Right forelimb (tissue), 1 donor: ENCODE measurements around the gene HLA-DOA.

Experiments used
- DNase-seq: peaks from one replicate; pipeline ENCODE4 v3.0.0-alpha.2; 2018

Gene HLA-DOA

GRCh38 chr6:33015798-33016197 lies 6.4 kb upstream of the HLA-DOA start:
- DNase-seq: no peak

GRCh38 chr6:33014841-33015634 lies 5.6 kb upstream of the HLA-DOA start:
- peak; percentile 61 for DNase-seq

GRCh38 chr6:33013608-33014007 lies 4.2 kb upstream of the HLA-DOA start:
- DNase-seq: no peak

- no peak for DNase-seq
These were observed 965 bp upstream of the HLA-DOA start for GRCh38 chr6:33010356-33010755.

- no peak for DNase-seq
These were observed 1.5 kb downstream of the HLA-DOA start for GRCh38 chr6:33007831-33008400.

GRCh38 chr6:33004940-33005339 lies 4.5 kb downstream of the HLA-DOA start:
- no peak for DNase-seq

GRCh38 chr6:33001685-33002084 lies 7.7 kb downstream of the HLA-DOA start:
- DNase-seq: no peak

DNA sequence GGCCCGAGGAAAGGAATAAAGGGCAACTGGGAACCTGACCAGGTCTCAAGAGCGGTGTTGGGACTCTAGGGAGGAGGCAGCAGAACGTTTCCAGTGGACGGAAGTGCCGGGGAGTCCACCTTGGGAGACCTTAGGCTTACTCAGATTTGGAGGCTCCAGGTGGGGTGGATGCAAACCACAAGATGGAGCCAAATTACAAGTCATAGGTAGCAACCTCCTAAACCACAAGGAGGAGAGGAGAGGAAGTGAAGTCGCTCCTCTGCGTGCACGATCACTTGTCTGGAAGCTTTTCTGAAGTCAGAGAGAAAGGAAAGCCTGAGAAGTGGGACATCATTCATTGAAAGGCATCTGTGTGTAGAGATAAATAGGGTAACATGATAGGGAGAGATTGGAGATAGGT lies 9.3 kb downstream of the HLA-DOA start:
- no peak for DNase-seq

- DNase-seq: no peak
These were observed 13.9 kb downstream of the HLA-DOA start for GRCh38 chr6:32995448-32995847.

DNA sequence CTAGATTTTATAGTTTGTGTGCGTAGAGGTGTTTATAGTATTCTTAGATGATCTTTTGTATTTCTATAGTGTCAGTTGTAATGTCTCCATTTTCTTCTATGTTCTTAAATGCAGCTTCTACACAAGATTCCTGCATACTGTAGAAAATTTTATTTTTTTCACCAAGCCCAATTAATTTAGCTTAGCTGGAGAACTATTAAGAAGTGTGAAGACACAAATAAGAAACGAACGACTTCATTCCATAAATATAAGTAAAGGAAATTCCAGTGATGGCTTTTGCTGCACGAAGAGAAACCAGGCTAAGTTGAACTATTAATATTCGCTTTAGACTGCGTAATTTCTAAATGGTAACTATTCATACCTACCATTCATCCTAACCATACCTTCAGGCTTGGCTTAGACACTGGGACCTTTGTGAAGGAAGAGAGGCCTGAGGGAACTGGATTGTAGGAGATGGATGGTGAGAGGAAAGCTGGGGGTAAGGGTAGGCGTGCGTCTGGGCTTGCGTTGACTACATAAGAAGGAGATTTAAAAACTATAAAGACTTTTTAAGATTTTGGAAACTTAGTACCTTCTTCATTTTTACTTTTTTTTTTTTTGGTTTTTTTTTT lies 15.9 kb downstream of the HLA-DOA start:
- DNase-seq: no peak

- no peak for DNase-seq
These were observed 17.4 kb downstream of the HLA-DOA start for GRCh38 chr6:32991972-32992371.

- no peak for DNase-seq
These were observed 20.0 kb downstream of the HLA-DOA start for GRCh38 chr6:32989368-32989767.

DNA sequence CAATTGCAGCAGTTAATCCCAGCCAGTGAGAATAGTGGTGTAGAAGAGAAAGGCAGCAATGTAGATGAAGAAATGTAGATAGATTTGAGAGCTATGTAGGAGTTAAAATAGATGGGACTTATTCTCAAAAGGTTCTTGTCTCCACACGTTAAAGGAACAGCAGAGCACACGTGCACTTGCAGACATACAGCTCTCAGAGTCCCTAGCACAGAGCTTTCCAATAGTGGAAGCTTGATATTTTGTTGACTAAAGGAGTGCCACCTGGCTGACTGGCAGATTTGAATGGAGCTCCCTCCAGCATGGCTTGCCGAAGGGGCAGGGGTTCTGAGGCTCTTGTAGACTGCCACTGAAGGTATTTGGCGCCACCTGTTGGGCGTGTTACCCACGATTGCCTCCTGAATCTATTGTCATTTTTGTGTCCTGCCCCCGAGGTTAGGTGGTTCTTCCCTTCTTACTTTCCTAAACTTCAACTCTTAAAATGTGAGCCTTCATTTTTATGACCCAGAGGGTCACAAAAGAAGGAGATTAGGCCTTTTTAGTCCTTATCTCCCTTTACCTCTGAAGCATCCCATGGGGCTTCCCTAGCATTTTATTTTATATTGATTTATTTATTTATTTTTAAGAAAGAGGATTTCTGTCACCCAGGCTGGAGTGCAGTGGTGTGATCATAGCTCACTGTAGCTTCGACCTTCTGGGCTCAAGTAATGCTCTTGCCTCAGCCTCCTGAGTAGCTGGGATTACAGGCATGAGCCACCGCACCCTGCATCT lies 24.6 kb downstream of the HLA-DOA start:
- peak; percentile 86 for DNase-seq

DNA sequence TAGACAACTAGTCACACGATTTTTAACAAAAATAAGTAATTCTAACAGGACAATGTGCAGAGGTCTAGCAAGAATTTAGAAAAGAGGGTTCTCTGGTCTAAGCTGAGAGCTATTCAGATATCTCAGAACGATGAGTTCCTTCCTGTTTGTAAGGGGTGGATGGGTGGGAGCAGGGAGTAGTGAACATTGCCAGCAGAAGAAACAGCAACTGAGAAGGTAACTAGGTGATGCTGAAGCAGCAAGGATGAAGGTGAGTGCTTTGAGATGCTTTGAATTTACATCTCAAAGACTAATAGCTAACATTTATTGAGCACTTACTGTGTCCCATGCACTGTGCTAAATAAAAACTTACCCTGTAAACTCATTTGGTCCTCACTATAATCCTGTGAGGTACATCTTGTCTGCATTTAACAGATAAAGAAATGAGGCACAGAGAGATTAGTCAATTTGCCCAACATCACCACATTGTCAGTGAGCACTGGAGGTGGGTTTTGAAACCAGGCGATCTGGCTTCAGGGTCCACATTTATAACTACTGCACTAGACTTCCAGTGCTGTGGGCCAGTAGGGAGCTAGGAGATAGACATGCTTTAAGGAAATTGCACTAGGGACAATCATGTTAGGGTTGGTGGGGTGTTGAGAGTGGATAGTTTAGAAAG lies 25.3 kb downstream of the HLA-DOA start:
- no peak for DNase-seq

- DNase-seq: no peak
These were observed 25.9 kb downstream of the HLA-DOA start for GRCh38 chr6:32983493-32983848.

DNA sequence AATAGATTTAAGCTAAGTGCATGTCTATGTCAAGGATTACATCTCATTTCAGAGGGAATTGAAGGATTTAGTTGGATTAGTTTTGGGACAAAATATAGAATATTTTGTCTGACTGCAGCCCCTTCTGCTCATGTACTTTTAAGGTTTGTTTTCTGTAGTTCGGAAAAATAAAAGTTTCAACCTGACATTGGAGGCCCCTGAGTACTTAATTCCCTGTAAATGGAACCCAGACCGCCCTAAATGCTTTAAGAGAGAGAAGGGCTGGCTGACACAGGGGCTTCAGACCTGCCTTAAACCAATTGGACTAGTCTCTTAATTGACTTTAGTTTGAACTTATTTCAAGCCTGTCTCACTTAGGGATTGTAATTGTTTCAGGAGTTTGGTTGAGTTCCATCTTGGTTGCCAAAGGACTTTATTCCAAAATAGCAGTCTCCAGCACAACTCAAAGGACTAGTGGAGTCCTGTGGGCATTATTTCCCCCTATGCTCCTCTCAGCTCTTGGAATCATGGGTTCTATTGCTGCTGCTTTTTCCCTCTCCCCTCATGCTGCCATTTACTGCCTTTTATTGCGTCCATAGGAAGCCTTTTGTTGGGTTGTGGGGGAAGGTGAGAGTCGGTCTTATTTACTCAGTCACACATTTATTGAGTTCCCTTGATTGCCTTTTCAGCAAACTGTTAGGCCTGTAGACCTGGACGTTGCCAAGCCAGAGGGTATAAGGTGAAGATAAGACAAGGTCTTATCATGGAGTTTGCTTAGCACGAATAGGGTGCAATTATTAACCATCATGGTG lies 26.5 kb downstream of the HLA-DOA start:
- DNase-seq: no peak

GRCh38 chr6:32982084-32982701 lies 27.2 kb downstream of the HLA-DOA start:
- no peak for DNase-seq

- no peak for DNase-seq
These were observed 28.8 kb downstream of the HLA-DOA start for GRCh38 chr6:32980488-32981038.

DNA sequence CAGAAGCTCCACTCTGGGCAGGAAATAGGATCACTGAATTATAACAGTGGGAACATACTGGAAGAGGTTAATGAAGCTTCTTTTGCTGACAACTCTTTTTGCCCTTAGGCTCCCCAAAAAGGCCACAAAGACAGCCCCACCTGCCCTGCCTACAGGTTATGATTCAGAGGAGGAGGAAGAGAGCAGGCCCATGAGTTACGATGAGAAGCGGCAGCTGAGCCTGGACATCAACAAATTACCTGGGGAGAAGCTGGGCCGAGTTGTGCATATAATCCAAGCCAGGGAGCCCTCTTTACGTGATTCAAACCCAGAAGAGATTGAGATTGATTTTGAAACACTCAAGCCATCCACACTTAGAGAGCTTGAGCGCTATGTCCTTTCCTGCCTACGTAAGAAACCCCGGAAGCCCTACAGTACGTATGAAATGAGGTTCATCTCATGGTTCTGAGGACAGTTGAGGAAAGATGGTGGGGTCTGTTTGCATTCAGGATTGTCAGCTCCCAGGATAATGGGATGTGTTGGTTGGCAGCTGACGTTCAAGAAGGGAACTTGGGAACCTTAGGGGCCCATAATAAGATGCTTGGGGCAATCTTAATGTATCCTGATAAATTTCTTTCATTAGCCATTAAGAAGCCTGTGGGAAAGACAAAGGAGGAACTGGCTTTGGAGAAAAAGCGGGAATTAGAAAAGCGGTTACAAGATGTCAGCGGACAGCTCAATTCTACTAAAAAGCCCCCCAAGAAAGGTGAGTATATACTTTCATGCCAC lies 29.5 kb downstream of the HLA-DOA start:
- no peak for DNase-seq

DNA sequence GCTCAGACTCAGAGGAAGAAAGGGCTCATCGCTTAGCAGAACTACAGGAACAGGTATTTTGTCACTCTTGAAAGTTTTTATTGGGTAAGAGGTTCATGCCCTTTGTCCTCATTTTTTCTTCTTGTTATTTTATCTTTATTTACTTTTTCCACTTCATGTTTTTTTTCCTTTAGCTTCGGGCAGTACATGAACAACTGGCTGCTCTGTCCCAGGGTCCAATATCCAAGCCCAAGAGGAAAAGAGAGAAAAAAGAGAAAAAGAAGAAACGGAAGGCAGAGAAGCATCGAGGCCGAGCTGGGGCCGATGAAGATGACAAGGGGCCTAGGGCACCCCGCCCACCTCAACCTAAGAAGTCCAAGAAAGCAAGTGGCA lies 31.5 kb downstream of the HLA-DOA start:
- DNase-seq: no peak
